Astrocyte (in vitro differentiated cells and primary cell): ENCODE data around the gene TMEM119. TPM values are rescaled to one million over a fixed set of nuclear protein-coding genes. Genes with fewer than 3 reads are reported as not detected.

Source experiments
- DNase-seq: peaks from one replicate; pipeline ENCODE4 v3.0.0-alpha.2; 2010; ENCODE audit warnings: low read depth
- FAIRE-seq: peaks from 2 replicates; lab custom pipeline; 2011; peaks lifted over from hg19 to GRCh38; lab: Jason Lieb, UNC
- H2AFZ ChIP-seq: 2 replicates; pipeline ENCODE4 v1.6.0; 2012; ENCODE audit warnings: low read depth, low read length, inconsistent platforms
- H3K27ac ChIP-seq: 2 replicates; pipeline ENCODE4 v1.5.1; 2011; ENCODE audit warnings: low read depth, low read length, inconsistent platforms
- H3K27me3 ChIP-seq: 2 replicates; pipeline ENCODE4 v1.6.0; 2011; ENCODE audit warnings: low read length, inconsistent platforms; ENCODE audit not compliant: insufficient read depth
- H3K36me3 ChIP-seq: 2 replicates; pipeline ENCODE4 v1.5.1; 2011; ENCODE audit warnings: low read length, inconsistent platforms; ENCODE audit not compliant: insufficient read depth
- H3K4me1 ChIP-seq: 2 replicates; pipeline ENCODE4 v1.5.1; 2011; ENCODE audit warnings: low read length, inconsistent platforms; ENCODE audit not compliant: insufficient read depth
- H3K4me2 ChIP-seq: 2 replicates; pipeline ENCODE4 v1.6.0; 2012; ENCODE audit warnings: low read length, inconsistent platforms
- H3K4me3 ChIP-seq: 2 replicates; pipeline ENCODE4 v1.5.1; 2011; ENCODE audit warnings: low read depth, mild to moderate bottlenecking, low read length, inconsistent platforms; ENCODE audit not compliant: insufficient read depth
- H3K79me2 ChIP-seq: 2 replicates; pipeline ENCODE4 v1.6.0; 2012; ENCODE audit warnings: mild to moderate bottlenecking, low read length, inconsistent platforms; ENCODE audit not compliant: insufficient read depth
- H3K9ac ChIP-seq: 2 replicates; pipeline ENCODE4 v1.6.0; 2012; ENCODE audit warnings: mild to moderate bottlenecking, low read length, inconsistent platforms
- H3K9me3 ChIP-seq: 2 replicates; pipeline ENCODE4 v1.5.1; 2012; ENCODE audit warnings: low read depth, mild to moderate bottlenecking, low read length, inconsistent platforms; ENCODE audit not compliant: insufficient read depth
- H4K20me1 ChIP-seq: 2 replicates; pipeline ENCODE4 v1.6.0; 2012; ENCODE audit warnings: low read length, inconsistent platforms; ENCODE audit not compliant: insufficient read depth
- H3K27ac Mint-ChIP-seq: one replicate; pipeline ENCODE4 v1.8.0; 2021; ENCODE audit warnings: mild to moderate bottlenecking, mixed read lengths; ENCODE audit not compliant: unreplicated experiment
- H3K27me3 Mint-ChIP-seq: one replicate; pipeline ENCODE4 v1.8.0; 2021; ENCODE audit warnings: low read depth, mixed read lengths; ENCODE audit not compliant: unreplicated experiment
- H3K36me3 Mint-ChIP-seq: one replicate; pipeline ENCODE4 v1.8.0; 2021; ENCODE audit warnings: low read depth, mixed read lengths; ENCODE audit not compliant: unreplicated experiment
- H3K4me1 Mint-ChIP-seq: one replicate; pipeline ENCODE4 v1.8.0; 2021; ENCODE audit warnings: low read depth, mixed read lengths; ENCODE audit not compliant: unreplicated experiment
- H3K4me3 Mint-ChIP-seq: one replicate; pipeline ENCODE4 v1.8.0; 2021; ENCODE audit warnings: mild to moderate bottlenecking, moderate library complexity, mixed read lengths; ENCODE audit not compliant: unreplicated experiment
- H3K9me3 Mint-ChIP-seq: one replicate; pipeline ENCODE4 v1.8.0; 2021; ENCODE audit warnings: mild to moderate bottlenecking, mixed read lengths; ENCODE audit not compliant: unreplicated experiment
- EZH2 ChIP-seq: IDR thresholded peaks from 2 replicates; pipeline ENCODE4 v1.6.1; 2012; ENCODE audit warnings: mild to moderate bottlenecking, low read length, inconsistent platforms; ENCODE audit not compliant: insufficient read depth
- total RNA-seq: library from RNA; stranded (reverse); gene quantifications from 2 replicates; pipeline ENCODE4 v1.2.1, GENCODE V29; 2021
- TF ChIP-seq, protein P1 (sequence below): IDR thresholded peaks from 2 replicates; pipeline ENCODE4 v1.5.1; 2011; ENCODE audit warnings: low read depth, mild to moderate bottlenecking, inconsistent platforms, low read length, moderate library complexity; ENCODE audit not compliant: insufficient read depth

TMEM119 gene
- total RNA-seq, 1 donor from 2014 or later: 0.91 TPM

- Histone ChIP-seq H3K4me3 (no peak overlapping the region), H3K36me3 (no peaks in the 10 kb centered on the region), H4K20me1 (no peaks in the 10 kb centered on the region), H3K9me3 (no peaks in the 10 kb centered on the region), H3K27me3 (no peaks in the 10 kb centered on the region), H3K79me2 (no peaks in the 10 kb centered on the region), H3K9ac (peak overlapping the region; percentile 73), H3K27ac (peak overlapping the region; percentile 82), H2AFZ (no peak overlapping the region), H3K4me1 (peaks cover 36% of the 10 kb centered on the region), H3K4me2 (peak overlapping the region; percentile 65)
- Mint-ChIP-seq H3K27me3 (no peaks in the 10 kb centered on the region), H3K4me3 (no peak overlapping the region), H3K36me3 (no peaks in the 10 kb centered on the region), H3K9me3 (no peaks in the 10 kb centered on the region), H3K4me1 (peaks cover 37% of the 10 kb centered on the region), H3K27ac (peak overlapping the region; percentile 88)
- TF ChIP-seq, protein P1, sequence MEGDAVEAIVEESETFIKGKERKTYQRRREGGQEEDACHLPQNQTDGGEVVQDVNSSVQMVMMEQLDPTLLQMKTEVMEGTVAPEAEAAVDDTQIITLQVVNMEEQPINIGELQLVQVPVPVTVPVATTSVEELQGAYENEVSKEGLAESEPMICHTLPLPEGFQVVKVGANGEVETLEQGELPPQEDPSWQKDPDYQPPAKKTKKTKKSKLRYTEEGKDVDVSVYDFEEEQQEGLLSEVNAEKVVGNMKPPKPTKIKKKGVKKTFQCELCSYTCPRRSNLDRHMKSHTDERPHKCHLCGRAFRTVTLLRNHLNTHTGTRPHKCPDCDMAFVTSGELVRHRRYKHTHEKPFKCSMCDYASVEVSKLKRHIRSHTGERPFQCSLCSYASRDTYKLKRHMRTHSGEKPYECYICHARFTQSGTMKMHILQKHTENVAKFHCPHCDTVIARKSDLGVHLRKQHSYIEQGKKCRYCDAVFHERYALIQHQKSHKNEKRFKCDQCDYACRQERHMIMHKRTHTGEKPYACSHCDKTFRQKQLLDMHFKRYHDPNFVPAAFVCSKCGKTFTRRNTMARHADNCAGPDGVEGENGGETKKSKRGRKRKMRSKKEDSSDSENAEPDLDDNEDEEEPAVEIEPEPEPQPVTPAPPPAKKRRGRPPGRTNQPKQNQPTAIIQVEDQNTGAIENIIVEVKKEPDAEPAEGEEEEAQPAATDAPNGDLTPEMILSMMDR: no peak
- no peak for TF ChIP-seq EZH2
- peak; percentile 53 for DNase-seq
- FAIRE-seq: no peak
These were observed 32.8 kb upstream of the TMEM119 start for GRCh38 chr12:108630481-108631207.

DNA sequence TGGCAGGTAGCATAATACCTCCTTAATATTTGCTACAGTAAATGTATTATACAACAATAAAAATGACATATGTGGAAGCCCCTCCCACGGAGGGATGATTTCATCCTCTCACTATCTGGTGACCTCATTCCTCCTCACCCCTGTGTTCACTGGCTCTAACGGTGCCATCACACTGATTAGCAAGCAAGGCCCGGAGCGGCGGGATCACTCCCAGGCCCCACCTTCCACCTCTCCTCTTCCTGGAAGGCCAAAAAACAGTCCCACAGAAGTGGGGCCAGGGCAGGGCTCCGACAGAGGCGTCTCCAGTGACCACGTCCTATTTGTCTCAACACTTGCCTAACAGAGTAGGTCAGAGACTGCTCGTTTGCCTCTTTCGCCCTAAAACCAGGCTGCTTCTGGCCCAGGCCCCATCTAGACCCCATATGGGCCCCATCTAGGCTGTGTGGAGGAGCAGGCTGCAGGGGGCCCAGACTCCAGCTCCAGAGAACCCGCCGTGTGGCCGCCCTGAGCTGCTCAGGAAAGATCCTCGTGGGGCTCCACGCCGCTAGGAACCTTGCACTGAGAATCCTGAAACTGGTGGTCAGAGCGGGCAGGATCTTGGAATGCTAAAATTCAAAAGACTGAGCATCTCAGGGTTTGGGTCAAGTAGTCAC lies 32.1 kb upstream of the TMEM119 start:
- H3K27ac Mint-ChIP-seq: peak overlapping the region; percentile 88
- Histone ChIP-seq H3K9ac (peak overlapping the region; percentile 73), H3K79me2 (no peaks in the 10 kb centered on the region), H3K27ac (peak overlapping the region; percentile 82), H3K4me2 (peak overlapping the region; percentile 65), H3K4me3 (no peak overlapping the region), H4K20me1 (no peaks in the 10 kb centered on the region), H3K9me3 (no peaks in the 10 kb centered on the region), H2AFZ (peak overlapping the region; percentile 35), H3K27me3 (no peaks in the 10 kb centered on the region), H3K36me3 (no peaks in the 10 kb centered on the region), H3K4me1 (peaks cover 36% of the 10 kb centered on the region)
- DNase-seq: peak; percentile 85
- H3K4me1 Mint-ChIP-seq: peaks cover 37% of the 10 kb centered on the region
- no peaks in the 10 kb centered on the region for H3K36me3 Mint-ChIP-seq
- H3K9me3 Mint-ChIP-seq: no peaks in the 10 kb centered on the region
- TF ChIP-seq, protein P1: no peak
- no peak for TF ChIP-seq EZH2
- peak overlapping the region; percentile 21 for H3K4me3 Mint-ChIP-seq
- no peak for FAIRE-seq
- H3K27me3 Mint-ChIP-seq: no peaks in the 10 kb centered on the region
